ENCODE data around the gene HOXB3. TPM values are rescaled to one million over a fixed set of nuclear protein-coding genes. Genes with fewer than 3 reads are reported as not detected.

HOXB3 gene
- total and polyA plus RNA-seq, 2 of the 4 experiments (the other 2 are of a cell fraction): 6.3 to 59.6 TPM

DNA sequence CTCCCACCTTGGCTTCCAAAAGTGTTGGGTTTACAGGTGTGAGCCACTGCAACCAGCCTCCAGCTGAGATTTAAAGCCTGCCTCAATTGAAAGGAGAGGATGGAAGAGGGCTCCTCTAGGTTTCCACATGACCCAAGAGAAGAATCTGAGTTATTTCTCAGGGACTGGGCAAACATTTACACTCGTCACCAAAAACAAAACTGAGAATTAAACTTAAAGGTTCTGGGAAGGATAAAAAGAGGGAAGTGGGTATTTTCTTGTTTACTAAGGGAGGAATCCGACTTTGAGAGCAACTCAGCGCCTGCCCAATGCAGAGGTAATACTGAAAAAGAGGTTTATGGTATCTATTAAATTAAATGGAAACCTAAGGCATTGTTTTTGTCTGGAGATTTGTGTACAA, 72.6 kb downstream of the HOXB3 start:
- DNase-seq (no peak), ATAC-seq (ENCODE audit: low read depth) (no peak)
- Histone ChIP-seq H4K5ac (ENCODE audit: low read depth, low read length) (no peak overlapping the region), H3K4me1 (ENCODE audit: control insufficient read depth, insufficient read depth, low read length) (peaks cover 9% of the 10 kb centered on the region), H4K8ac (ENCODE audit: low read depth in 2 of 2, low read length in 2 of 2) (no peak overlapping the region), H3K4me2 (ENCODE audit: low read depth, low read length) (no peak overlapping the region), H3K27me3 (ENCODE audit: control insufficient read depth, insufficient read depth, low read length) (peaks cover 37% of the 10 kb centered on the region), H2BK5ac (ENCODE audit: low read depth, low read length, poor library complexity, severe bottlenecking) (no peak overlapping the region), H3K23ac (ENCODE audit: low read depth, low read length) (no peak overlapping the region), H3K9me3 (ENCODE audit: control insufficient read depth, insufficient read depth, low read length) (no peaks in the 10 kb centered on the region), H4K91ac (ENCODE audit: insufficient read depth, low read depth, low read length) (no peak overlapping the region), H3K14ac (replicated peaks; ENCODE audit: low read depth, low read length) (no peak overlapping the region), H2BK120ac (ENCODE audit: low read depth, low read length) (no peak overlapping the region), H3K4ac (ENCODE audit: low read depth, low read length) (no peak overlapping the region), H2AFZ (replicated peaks; ENCODE audit: low read length, poor library complexity) (no peak overlapping the region), H3K56ac (ENCODE audit: extremely low read depth, insufficient read depth, low read length) (no peak overlapping the region), H3K9ac (ENCODE audit: low read depth, low read length) (no peak overlapping the region), H2AK9ac (replicated peaks; ENCODE audit: low read depth, low read length, poor library complexity) (no peak overlapping the region), H3K9me1 (ENCODE audit: insufficient read depth, low read length) (peaks cover 5% of the 10 kb centered on the region), H4K20me1 (ENCODE audit: insufficient read depth, low read length) (no peaks in the 10 kb centered on the region), H3K4me3 (ENCODE audit: insufficient read depth, low read depth, low read length) (no peak overlapping the region), H3K36me3 (ENCODE audit: control insufficient read depth, insufficient read depth, low read length) (no peaks in the 10 kb centered on the region), H3K27ac (ENCODE audit: insufficient read depth, low read length) (no peak overlapping the region), H2BK15ac (ENCODE audit: low read depth, low read length) (no peak overlapping the region), H2BK20ac (ENCODE audit: low read depth, low read length) (no peak overlapping the region), H3K79me1 (ENCODE audit: low read depth in 1 of 2, low read length in 2 of 2) (no peaks in the 10 kb centered on the region), H2AK5ac (ENCODE audit: low read depth, low read length) (no peak overlapping the region), H3K18ac (ENCODE audit: low read depth, low read length) (no peak overlapping the region)
- dilution Hi-C loops (cut with HindIII; ENCODE audit: low sequenced_read_pairs, unreplicated experiment): no loop called here
- in situ Hi-C loops (cut with MboI; ENCODE audit: low sequenced_read_pairs): no loop called here
- WGBS, 2 experiments (ENCODE audit: extremely low coverage in 2 of 2, insufficient read length in 1 of 2): no CpG with 5 or more reads among the region's 3 CpGs
- no TSS peak for BruUV-seq (replicated peaks)
- POLR2A ChIA-PET (ENCODE audit: unreplicated experiment): no interaction called here
- CTCF ChIA-PET: no interaction called here
- intact Hi-C loops (cut with micrococcal nuclease): no loop called here
- TF ChIP-seq RAD21 (IDR thresholded peaks at IDR 0.05; ENCODE audit: low read length) (no peak), FOS (IDR thresholded peaks at IDR 0.05; ENCODE audit: low read depth, low read length) (no peak), POLR2A (IDR thresholded peaks at IDR 0.05; ENCODE audit: low read depth, low read length) (no peak), RFX5 (IDR thresholded peaks at IDR 0.05; ENCODE audit: low read depth, low read length) (no peak)
- TF ChIP-seq, protein P1, sequence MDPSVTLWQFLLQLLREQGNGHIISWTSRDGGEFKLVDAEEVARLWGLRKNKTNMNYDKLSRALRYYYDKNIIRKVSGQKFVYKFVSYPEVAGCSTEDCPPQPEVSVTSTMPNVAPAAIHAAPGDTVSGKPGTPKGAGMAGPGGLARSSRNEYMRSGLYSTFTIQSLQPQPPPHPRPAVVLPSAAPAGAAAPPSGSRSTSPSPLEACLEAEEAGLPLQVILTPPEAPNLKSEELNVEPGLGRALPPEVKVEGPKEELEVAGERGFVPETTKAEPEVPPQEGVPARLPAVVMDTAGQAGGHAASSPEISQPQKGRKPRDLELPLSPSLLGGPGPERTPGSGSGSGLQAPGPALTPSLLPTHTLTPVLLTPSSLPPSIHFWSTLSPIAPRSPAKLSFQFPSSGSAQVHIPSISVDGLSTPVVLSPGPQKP (IDR thresholded peaks at IDR 0.05; ENCODE audit: borderline replicate concordance, low read depth, low read length): no peak
